ENCODE results near the gene KAZN.

DNA sequence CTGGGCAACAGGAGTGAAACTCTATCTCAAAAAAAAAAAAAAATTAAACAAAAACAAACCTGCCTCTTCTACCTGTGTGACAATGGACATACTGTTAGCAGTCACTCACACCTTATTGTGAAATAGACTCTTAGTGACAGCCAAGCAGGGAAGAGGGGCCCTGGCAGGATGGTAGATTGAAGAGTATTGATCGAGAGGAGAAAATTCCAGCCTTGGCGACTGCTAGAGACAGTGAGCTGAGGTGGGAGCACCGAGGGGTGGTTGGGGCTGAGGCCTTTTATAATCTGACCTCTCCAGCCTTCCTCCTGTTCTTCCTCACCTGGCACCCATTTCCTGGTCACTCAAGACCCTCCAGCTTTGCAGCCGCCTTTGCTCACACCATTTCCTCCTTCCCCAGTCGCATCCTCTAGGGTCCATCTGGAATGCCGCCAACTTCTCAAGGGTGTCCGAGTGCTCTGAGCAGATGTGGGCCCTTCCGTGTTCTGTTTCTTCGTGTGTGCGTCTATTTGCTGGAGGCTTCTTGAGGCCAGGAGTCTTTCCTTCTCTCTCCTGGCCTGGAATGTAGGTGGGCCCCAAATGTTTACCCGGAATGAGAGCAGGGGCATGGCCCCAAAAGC lies 358.2 kb downstream of the KAZN start:
- TF ChIP-seq EZH2 (IDR thresholded peaks at IDR 0.05; ENCODE audit: borderline replicate concordance, low read length): no peak
- TF ChIP-seq, protein P1, sequence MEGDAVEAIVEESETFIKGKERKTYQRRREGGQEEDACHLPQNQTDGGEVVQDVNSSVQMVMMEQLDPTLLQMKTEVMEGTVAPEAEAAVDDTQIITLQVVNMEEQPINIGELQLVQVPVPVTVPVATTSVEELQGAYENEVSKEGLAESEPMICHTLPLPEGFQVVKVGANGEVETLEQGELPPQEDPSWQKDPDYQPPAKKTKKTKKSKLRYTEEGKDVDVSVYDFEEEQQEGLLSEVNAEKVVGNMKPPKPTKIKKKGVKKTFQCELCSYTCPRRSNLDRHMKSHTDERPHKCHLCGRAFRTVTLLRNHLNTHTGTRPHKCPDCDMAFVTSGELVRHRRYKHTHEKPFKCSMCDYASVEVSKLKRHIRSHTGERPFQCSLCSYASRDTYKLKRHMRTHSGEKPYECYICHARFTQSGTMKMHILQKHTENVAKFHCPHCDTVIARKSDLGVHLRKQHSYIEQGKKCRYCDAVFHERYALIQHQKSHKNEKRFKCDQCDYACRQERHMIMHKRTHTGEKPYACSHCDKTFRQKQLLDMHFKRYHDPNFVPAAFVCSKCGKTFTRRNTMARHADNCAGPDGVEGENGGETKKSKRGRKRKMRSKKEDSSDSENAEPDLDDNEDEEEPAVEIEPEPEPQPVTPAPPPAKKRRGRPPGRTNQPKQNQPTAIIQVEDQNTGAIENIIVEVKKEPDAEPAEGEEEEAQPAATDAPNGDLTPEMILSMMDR (IDR thresholded peaks at IDR 0.05; ENCODE audit: low read length): no peak
